ACHN (cell line): ENCODE results near the gene ZBTB7C.
"Not testable (repeated sequence)": the region's sequence is repeated elsewhere in the genome, so short reads cannot be mapped to it uniquely, and the experiment has no call there.

Source experiments
- DNase-seq: peaks from one replicate; pipeline ENCODE4 v3.0.0-alpha.2; 2015
- in situ Hi-C: cut with HindIII; loops from 2 replicates; pipeline ENCODE4 v1.10.0; 2017; ENCODE audit warnings: low sequenced_read_pairs, low pct_ligation_motif_present, low pct_unique_long_range_greater_than_20kb

ZBTB7C gene

GRCh38 chr18:48293954-48294898 is 115.0 kb downstream of the ZBTB7C start:
- in situ Hi-C loops, result no loop called here
- DNase-seq, result no peak

- in situ Hi-C loops, result no loop called here
- no peak for DNase-seq
Observed at GRCh38 chr18:48292782-48293424, 116.3 kb downstream of the ZBTB7C start.

- in situ Hi-C loops, result no loop called here
- DNase-seq, result no peak
Observed at GRCh38 chr18:48292229-48292628, 117.0 kb downstream of the ZBTB7C start.

- in situ Hi-C loops, result no loop called here
- no peak for DNase-seq
Observed at GRCh38 chr18:48290162-48290926, 118.8 kb downstream of the ZBTB7C start.

DNA sequence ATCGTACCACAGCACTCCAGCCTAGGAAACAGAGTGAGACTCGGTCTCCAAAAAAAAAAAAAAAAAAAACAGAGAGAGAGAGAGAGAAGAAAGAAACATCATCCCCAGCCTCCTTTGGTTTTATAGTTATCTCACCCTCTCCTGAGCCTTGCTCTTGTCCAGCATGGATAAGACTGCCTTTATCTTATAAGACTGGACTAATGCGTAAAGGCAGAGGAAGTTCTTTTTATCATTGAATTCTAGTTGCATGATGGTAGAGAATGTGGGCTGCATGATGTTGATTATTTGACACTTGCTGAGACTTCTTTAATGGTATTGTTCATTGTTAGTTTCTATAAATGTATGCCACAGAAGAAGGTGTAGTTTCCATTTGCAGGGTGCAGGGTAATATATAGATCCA is 124.4 kb downstream of the ZBTB7C start:
- no peak for DNase-seq
- in situ Hi-C loops, result no loop called here

- in situ Hi-C loops, DNase-seq: not testable (repeated sequence)
Observed at GRCh38 chr18:48284011-48284410, 125.2 kb downstream of the ZBTB7C start.

DNA sequence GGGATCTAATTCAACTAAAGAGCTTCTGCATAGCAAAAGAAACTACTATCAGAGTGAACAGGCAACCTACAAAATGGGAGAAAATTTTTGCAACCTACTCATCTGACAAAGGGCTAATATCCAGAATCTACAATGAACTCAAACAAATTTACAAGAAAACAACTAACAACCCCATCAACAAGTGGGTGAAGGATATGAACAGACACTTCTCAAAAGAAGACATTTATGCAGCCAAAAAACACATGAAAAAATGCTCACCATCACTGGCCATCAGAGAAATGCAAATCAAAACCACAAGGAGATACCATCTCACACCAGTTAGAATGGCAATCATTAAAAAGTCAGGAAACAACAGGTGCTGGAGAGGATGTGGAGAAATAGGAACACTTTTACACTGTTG is 127.7 kb downstream of the ZBTB7C start:
- DNase-seq, in situ Hi-C loops: not testable (repeated sequence)

DNA sequence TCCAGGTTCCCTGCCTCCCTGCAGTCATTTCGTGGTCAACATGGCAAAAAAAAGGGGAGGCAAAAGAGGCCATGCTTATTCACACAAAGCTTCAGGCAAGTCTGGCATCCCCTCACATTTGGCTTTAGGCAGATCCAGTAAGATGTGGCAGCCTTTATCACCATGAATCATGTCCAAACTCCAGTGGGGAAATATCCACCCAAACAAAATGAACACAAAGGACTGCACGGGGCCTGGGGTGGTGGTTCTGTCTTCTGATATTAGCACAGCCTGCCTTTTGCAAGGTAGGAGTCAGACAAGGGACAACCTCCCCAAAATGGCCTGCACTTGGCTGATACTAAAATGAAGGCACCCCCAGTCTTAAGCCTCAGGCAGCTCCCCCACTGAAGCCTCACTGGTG is 129.9 kb downstream of the ZBTB7C start:
- DNase-seq, result no peak
- in situ Hi-C loops, result no loop called here

GRCh38 chr18:48278081-48278480 is 131.1 kb downstream of the ZBTB7C start:
- in situ Hi-C loops, result no loop called here
- DNase-seq, result no peak

DNA sequence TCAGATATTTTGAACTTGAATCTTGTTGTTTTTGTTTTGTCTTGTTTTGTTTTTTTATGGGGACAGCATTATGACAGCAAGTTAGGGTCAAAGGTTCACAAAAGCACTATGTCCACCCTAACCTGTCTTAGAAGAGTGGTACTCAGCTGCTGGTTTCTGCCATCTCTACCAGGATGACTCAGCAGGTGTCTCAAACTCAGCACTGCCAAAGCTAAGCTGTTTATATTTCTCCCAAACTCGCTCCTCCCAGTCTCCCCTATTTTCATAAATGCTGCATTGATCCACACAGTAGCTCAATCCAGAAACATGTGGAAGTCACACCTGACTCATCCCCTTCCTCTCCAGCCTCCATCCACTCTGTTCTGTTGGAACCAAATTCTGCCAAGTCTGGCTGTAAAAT is 134.9 kb downstream of the ZBTB7C start:
- in situ Hi-C loops, result no loop called here
- no peak for DNase-seq

- DNase-seq, result peak; percentile 39
- in situ Hi-C loops, result no loop called here
Observed at GRCh38 chr18:48270929-48271328, 138.3 kb downstream of the ZBTB7C start.

GRCh38 chr18:48265328-48265727 is 143.9 kb downstream of the ZBTB7C start:
- in situ Hi-C loops, result no loop called here
- DNase-seq, result no peak

DNA sequence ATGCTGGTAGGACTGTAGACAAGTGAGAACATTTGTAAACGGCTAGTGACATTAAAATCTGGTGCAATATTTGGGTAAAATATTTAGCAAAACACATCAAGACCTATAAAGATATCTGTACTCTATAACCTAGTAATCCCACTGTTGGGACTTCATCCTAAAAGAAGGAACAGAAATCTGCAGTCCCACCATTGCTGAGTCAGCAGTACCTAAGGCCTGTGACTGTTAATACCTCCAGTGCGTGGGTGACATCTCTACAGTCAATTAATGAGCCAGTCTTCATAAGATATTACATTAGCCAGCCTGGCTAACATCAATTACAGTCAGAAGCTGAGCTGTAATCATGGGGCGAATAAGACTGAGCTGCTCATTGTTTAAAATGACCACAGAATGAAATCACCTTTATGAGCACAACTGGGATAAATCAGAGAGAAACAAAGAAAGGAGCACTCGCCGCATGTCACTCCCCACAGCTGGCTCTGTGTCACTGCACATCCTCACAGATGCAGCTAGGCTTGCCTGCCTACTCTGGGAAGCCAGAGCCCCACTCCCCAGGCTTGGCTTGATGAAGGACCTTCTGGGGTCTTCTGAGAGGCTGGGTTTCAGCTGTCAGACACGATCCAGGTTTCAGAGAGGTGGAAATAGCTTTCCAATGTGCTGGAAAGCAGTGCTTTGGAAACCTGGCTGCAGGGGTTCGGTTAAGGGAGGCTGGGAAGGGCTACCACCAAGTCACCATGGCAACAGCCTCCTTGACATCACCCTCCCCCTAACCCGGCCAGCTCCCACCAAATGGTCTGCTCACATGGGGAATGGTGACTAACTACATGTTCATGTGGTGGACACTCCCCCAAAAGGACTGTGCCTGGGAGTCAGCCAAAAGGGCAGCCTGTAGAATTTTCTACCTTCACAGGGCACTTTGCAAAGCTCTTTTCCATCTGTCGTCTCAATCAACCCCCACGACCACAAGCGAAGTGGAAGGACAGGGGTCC is 145.0 kb downstream of the ZBTB7C start:
- DNase-seq, result no peak

GRCh38 chr18:48263192-48263853 is 145.9 kb downstream of the ZBTB7C start:
- in situ Hi-C loops, result no loop called here
- no peak for DNase-seq

More for the DNA sequence above, 145.0 kb downstream of the ZBTB7C start:
- in situ Hi-C loops, result no loop called here

GRCh38 chr18:48260237-48260636 is 148.9 kb downstream of the ZBTB7C start:
- in situ Hi-C loops, result no loop called here
- no peak for DNase-seq

DNA sequence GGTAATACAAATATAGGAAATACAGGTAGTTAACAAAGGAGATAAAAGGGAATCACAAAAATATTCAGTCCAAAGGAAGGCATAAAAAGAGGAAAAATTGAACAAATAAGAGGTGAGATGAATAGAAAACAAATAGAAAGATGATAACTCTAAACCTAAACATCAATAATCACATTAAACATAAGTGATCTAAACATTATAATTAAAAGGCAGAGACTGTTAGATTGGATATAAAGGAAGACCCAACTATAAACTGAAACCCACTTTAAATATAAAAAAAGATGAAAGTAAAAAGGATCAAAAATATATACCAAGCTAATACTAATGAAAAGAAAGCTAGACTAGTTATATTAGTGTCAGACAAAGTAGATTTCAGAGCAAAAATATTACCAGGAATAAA is 152.3 kb downstream of the ZBTB7C start:
- no peak for DNase-seq
- in situ Hi-C loops, result no loop called here

DNA sequence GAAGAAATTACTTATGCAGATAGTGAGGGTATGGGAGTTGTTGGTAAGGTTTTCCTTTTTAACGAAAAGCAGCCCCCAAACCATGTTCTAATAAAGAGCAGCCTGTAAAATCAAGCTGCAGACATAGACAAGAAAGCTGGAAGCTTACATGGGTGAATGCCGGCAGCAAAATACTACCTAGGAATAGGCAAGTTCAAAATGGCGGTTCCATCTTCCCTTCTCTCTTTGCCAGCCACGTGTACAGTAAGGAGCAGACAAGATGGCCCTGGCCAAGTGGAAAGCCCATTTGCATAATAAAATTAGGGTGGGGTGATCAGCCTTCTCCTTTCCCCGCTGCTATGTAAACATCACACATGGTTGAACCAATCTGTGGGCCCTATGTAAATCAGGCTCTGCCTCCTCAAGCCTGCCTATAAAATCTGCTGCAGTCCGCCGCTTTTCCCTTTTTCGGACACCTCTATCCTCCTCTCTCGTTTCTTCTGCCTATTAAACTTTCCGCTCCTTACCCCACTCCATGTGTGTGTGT is 155.0 kb downstream of the ZBTB7C start:
- in situ Hi-C loops, result no loop called here

More for the DNA sequence above, 155.0 kb downstream of the ZBTB7C start:
- DNase-seq, result no peak
